ENCODE measurements around the gene WNT1. TPM values are rescaled to one million over a fixed set of nuclear protein-coding genes. Genes with fewer than 3 reads are reported as not detected.

Gene WNT1
- total and polyA plus RNA-seq, 2 of the 4 experiments (the other 2 are of a cell fraction), result not detected

DNA sequence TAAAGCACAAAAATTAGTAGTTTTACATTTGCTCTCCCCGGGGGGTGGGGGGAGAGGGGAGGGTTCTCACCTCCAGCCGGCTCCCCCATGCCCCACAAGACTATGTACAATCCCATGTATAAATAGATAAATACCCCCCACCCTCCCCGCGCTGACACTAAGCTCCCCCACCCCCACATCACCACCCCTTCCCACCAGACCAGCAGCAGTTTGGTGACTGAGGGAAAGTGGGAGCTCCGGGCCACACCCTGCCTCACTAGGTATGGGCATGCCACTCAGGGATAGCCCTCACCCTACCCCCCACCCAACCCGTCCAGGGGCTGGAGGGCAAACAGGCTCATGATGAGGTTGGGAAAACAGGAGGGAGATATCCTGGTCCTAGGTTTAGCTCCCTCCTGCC, 42.3 kb downstream of the WNT1 start:
- POLR2A ChIA-PET (ENCODE audit: unreplicated experiment), result no interaction called here
- no TSS peak for BruUV-seq (replicated peaks)

More for the DNA sequence above, 42.3 kb downstream of the WNT1 start:
- Histone ChIP-seq H4K91ac (ENCODE audit: insufficient read depth, low read depth, low read length) (no peak overlapping the region), H3K56ac (ENCODE audit: extremely low read depth, insufficient read depth, low read length) (no peak overlapping the region), H2AK5ac (ENCODE audit: low read depth, low read length) (no peak overlapping the region), H3K27ac (ENCODE audit: insufficient read depth, low read length) (no peak overlapping the region), H2BK120ac (ENCODE audit: low read depth, low read length) (no peak overlapping the region), H4K20me1 (ENCODE audit: insufficient read depth, low read length) (no peaks in the 10 kb centered on the region), H3K9me3 (ENCODE audit: control insufficient read depth, insufficient read depth, low read length) (no peaks in the 10 kb centered on the region), H3K27me3 (ENCODE audit: control insufficient read depth, insufficient read depth, low read length) (no peaks in the 10 kb centered on the region), H3K23ac (ENCODE audit: low read depth, low read length) (no peak overlapping the region), H3K18ac (ENCODE audit: low read depth, low read length) (no peak overlapping the region), H3K4me3 (ENCODE audit: insufficient read depth, low read depth, low read length) (no peak overlapping the region), H2BK20ac (ENCODE audit: low read depth, low read length) (no peak overlapping the region), H3K4me1 (ENCODE audit: control insufficient read depth, insufficient read depth, low read length) (peaks cover 3% of the 10 kb centered on the region), H4K8ac (ENCODE audit: low read depth in 2 of 2, low read length in 2 of 2) (no peak overlapping the region), H3K14ac (replicated peaks; ENCODE audit: low read depth, low read length) (no peak overlapping the region), H3K9me1 (ENCODE audit: insufficient read depth, low read length) (no peaks in the 10 kb centered on the region), H4K5ac (ENCODE audit: low read depth, low read length) (no peak overlapping the region), H3K79me1 (ENCODE audit: low read depth in 1 of 2, low read length in 2 of 2) (peaks cover 28 to 40% of the 10 kb centered on the region in 2 experiments), H3K9ac (ENCODE audit: low read depth, low read length) (no peak overlapping the region), H2BK5ac (ENCODE audit: low read depth, low read length, poor library complexity, severe bottlenecking) (no peak overlapping the region), H3K4me2 (ENCODE audit: low read depth, low read length) (no peak overlapping the region), H2BK15ac (ENCODE audit: low read depth, low read length) (no peak overlapping the region), H3K36me3 (ENCODE audit: control insufficient read depth, insufficient read depth, low read length) (peaks cover 38% of the 10 kb centered on the region), H3K4ac (ENCODE audit: low read depth, low read length) (no peak overlapping the region), H2AFZ (replicated peaks; ENCODE audit: low read length, poor library complexity) (no peak overlapping the region), H2AK9ac (replicated peaks; ENCODE audit: low read depth, low read length, poor library complexity) (no peak overlapping the region)
- no peak for DNase-seq
- in situ Hi-C loops (cut with MboI; ENCODE audit: low sequenced_read_pairs) (no loop called here), intact Hi-C loops (cut with micrococcal nuclease) (no loop called here), dilution Hi-C loops (cut with HindIII; ENCODE audit: low sequenced_read_pairs, unreplicated experiment) (no loop called here)
- no peak for ATAC-seq (ENCODE audit: low read depth)
- CTCF ChIA-PET, result interaction anchor here (0.6 to 1.3 kb wide), 3 partner anchors 15 to 215 kb away, joined by 3 read pairs; no protein-coding TSS in a partner anchor
- no CpG with 5 or more reads among the region's 6 CpGs for WGBS, 2 experiments (ENCODE audit: extremely low coverage in 2 of 2, insufficient read length in 1 of 2)
- TF ChIP-seq, protein P1, sequence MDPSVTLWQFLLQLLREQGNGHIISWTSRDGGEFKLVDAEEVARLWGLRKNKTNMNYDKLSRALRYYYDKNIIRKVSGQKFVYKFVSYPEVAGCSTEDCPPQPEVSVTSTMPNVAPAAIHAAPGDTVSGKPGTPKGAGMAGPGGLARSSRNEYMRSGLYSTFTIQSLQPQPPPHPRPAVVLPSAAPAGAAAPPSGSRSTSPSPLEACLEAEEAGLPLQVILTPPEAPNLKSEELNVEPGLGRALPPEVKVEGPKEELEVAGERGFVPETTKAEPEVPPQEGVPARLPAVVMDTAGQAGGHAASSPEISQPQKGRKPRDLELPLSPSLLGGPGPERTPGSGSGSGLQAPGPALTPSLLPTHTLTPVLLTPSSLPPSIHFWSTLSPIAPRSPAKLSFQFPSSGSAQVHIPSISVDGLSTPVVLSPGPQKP (IDR thresholded peaks at IDR 0.05; ENCODE audit: borderline replicate concordance, low read depth, low read length), result no peak
- TF ChIP-seq RAD21 (IDR thresholded peaks at IDR 0.05; ENCODE audit: low read length), result no peak
- no peak for TF ChIP-seq CEBPB (IDR thresholded peaks at IDR 0.05; ENCODE audit: low read depth, low read length)
- no peak for TF ChIP-seq BHLHE40 (IDR thresholded peaks at IDR 0.05; ENCODE audit: low read depth, low read length)
- TF ChIP-seq FOS (IDR thresholded peaks at IDR 0.05; ENCODE audit: low read depth, low read length), result no peak
- TF ChIP-seq RFX5 (IDR thresholded peaks at IDR 0.05; ENCODE audit: low read depth, low read length), result no peak
- no peak for TF ChIP-seq SMC3 (IDR thresholded peaks at IDR 0.05; ENCODE audit: low read depth, low read length)
- no peak for TF ChIP-seq NFE2L2 (IDR thresholded peaks at IDR 0.05; ENCODE audit: low read depth, low read length)
- no peak for TF ChIP-seq POLR2A (IDR thresholded peaks at IDR 0.05; ENCODE audit: low read depth, low read length)
- TF ChIP-seq, protein P2, sequence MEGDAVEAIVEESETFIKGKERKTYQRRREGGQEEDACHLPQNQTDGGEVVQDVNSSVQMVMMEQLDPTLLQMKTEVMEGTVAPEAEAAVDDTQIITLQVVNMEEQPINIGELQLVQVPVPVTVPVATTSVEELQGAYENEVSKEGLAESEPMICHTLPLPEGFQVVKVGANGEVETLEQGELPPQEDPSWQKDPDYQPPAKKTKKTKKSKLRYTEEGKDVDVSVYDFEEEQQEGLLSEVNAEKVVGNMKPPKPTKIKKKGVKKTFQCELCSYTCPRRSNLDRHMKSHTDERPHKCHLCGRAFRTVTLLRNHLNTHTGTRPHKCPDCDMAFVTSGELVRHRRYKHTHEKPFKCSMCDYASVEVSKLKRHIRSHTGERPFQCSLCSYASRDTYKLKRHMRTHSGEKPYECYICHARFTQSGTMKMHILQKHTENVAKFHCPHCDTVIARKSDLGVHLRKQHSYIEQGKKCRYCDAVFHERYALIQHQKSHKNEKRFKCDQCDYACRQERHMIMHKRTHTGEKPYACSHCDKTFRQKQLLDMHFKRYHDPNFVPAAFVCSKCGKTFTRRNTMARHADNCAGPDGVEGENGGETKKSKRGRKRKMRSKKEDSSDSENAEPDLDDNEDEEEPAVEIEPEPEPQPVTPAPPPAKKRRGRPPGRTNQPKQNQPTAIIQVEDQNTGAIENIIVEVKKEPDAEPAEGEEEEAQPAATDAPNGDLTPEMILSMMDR (conservative IDR thresholded peaks at IDR 0.05; ENCODE audit: low read depth, low read length), result no peak
- TF ChIP-seq, protein P3, sequence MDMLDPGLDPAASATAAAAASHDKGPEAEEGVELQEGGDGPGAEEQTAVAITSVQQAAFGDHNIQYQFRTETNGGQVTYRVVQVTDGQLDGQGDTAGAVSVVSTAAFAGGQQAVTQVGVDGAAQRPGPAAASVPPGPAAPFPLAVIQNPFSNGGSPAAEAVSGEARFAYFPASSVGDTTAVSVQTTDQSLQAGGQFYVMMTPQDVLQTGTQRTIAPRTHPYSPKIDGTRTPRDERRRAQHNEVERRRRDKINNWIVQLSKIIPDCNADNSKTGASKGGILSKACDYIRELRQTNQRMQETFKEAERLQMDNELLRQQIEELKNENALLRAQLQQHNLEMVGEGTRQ (IDR thresholded peaks at IDR 0.05; ENCODE audit: low read depth, low read length), result no peak
- no peak for TF ChIP-seq RCOR1 (IDR thresholded peaks at IDR 0.05; ENCODE audit: insufficient replicate concordance, low read length)
- TF ChIP-seq MAFK (IDR thresholded peaks at IDR 0.05; ENCODE audit: low read depth, low read length), result no peak
- TF ChIP-seq MXI1 (IDR thresholded peaks at IDR 0.05; ENCODE audit: borderline replicate concordance, low read depth, low read length), result no peak
- TF ChIP-seq CHD1 (IDR thresholded peaks at IDR 0.05; ENCODE audit: low read depth, low read length), result no peak
- no peak for TF ChIP-seq MAZ (IDR thresholded peaks at IDR 0.05; ENCODE audit: borderline replicate concordance, low read depth, low read length)

Measured in IMR-90 (cell line).